Mammary epithelial cell (primary cell): ENCODE data around the gene NCOR1.

ENCODE experiments used
- CTCF ChIP-seq, 2 donors: IDR thresholded peaks in 1 of 2; conservative IDR thresholded peaks in 1 of 2; 2 replicates each; pipeline ENCODE4 v1.5.1; 2011 to 2012; ENCODE audit warnings: inconsistent platforms in 2 of 2, low read length in 2 of 2, mild to moderate bottlenecking in 2 of 2, control low read depth in 1 of 2, low read depth in 1 of 2; ENCODE audit not compliant: insufficient read depth in 1 of 2; ENCODE audit errors: extremely low read depth in 1 of 2
- EZH2 ChIP-seq: IDR thresholded peaks from 2 replicates; pipeline ENCODE4 v1.6.1; 2012; ENCODE audit warnings: low read length, inconsistent platforms, borderline replicate concordance

GRCh38 chr17:16215273-16215964, at the start of gene NCOR1:
- TF ChIP-seq CTCF (conservative IDR thresholded peaks at IDR 0.05 in 1 of 2, IDR thresholded peaks at IDR 0.05 in 1 of 2; ENCODE audit: extremely low read depth in 1 of 2, insufficient read depth in 1 of 2, low read depth in 1 of 2, low read length in 2 of 2): peak in 1 of 2 donors; percentile 52
- no peak for TF ChIP-seq EZH2
